GM06990 (cell line): ENCODE measurements around the gene VPS26A.

Experiments
- DNase-seq: peaks from one replicate; pipeline ENCODE4 v3.0.0-alpha.2; 2011; ENCODE audit not compliant: insufficient read length; ENCODE audit errors: extremely low read depth
- H3K27me3 ChIP-seq: replicated peaks from 2 replicates; pipeline ENCODE4 v1.6.0; 2011; ENCODE audit warnings: low read length; ENCODE audit not compliant: control insufficient read depth, insufficient read depth
- H3K36me3 ChIP-seq: 2 replicates; pipeline ENCODE4 v1.5.1; 2011; ENCODE audit warnings: low read length; ENCODE audit not compliant: control insufficient read depth, insufficient read depth
- H3K4me3 ChIP-seq: replicated peaks from 2 replicates; pipeline ENCODE4 v1.5.1; 2011; ENCODE audit warnings: low read depth, mild to moderate bottlenecking, control low read depth, low read length
- TF ChIP-seq, protein P1 (sequence below): IDR thresholded peaks from 2 replicates; pipeline ENCODE4 v1.5.1; 2011; ENCODE audit warnings: low read length, control low read depth, mild to moderate bottlenecking, inconsistent platforms; ENCODE audit not compliant: insufficient read depth, poor library complexity, severe bottlenecking

VPS26A gene

DNA sequence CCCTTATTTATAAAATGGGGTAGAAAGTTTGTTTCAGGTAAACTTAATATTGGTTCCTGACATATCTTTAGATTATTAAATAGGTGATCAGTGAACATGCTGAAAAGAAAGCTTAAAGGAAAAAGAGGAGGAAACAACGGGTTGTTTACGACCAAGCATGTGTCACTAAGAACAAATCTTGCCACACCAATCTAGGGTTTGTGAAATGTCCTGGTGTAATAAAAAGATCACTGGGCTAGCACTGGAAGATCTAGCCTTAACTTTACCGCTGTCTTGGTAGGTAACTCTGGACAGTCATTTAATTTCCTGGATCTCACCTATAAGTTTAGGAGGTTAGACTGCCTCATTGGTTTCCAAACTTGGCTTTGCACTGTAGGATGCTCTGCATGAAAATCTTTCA is 19.0 kb downstream of the VPS26A start:
- no peak for DNase-seq
- TF ChIP-seq, protein P1, sequence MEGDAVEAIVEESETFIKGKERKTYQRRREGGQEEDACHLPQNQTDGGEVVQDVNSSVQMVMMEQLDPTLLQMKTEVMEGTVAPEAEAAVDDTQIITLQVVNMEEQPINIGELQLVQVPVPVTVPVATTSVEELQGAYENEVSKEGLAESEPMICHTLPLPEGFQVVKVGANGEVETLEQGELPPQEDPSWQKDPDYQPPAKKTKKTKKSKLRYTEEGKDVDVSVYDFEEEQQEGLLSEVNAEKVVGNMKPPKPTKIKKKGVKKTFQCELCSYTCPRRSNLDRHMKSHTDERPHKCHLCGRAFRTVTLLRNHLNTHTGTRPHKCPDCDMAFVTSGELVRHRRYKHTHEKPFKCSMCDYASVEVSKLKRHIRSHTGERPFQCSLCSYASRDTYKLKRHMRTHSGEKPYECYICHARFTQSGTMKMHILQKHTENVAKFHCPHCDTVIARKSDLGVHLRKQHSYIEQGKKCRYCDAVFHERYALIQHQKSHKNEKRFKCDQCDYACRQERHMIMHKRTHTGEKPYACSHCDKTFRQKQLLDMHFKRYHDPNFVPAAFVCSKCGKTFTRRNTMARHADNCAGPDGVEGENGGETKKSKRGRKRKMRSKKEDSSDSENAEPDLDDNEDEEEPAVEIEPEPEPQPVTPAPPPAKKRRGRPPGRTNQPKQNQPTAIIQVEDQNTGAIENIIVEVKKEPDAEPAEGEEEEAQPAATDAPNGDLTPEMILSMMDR = no peak
- H3K4me3 ChIP-seq = no peak overlapping the region
- no peaks in the 10 kb centered on the region for H3K27me3 ChIP-seq
- H3K36me3 ChIP-seq = no peaks in the 10 kb centered on the region

DNA sequence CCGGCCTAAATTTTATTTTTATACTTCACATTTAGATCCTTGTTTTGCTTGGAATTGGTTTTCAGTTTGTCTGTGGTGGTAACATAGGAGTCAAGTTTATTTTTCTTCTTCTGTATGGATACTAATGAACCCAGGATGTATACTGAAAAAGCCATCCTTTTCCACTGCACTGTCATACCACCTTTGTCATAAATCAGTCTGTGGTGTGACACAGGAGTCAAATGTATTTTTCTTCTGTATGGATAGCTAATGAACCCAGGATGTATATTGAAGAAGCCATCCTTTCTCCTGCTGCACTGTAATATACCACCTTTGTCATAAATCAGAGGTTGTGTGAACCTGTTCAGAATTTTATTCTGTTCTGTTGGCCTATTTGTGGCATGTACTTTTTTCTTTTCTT is 21.4 kb downstream of the VPS26A start:
- Histone ChIP-seq H3K27me3 (no peaks in the 10 kb centered on the region), H3K4me3 (no peak overlapping the region), H3K36me3 (no peaks in the 10 kb centered on the region)
- DNase-seq = no peak
- TF ChIP-seq, protein P1 = no peak

DNA sequence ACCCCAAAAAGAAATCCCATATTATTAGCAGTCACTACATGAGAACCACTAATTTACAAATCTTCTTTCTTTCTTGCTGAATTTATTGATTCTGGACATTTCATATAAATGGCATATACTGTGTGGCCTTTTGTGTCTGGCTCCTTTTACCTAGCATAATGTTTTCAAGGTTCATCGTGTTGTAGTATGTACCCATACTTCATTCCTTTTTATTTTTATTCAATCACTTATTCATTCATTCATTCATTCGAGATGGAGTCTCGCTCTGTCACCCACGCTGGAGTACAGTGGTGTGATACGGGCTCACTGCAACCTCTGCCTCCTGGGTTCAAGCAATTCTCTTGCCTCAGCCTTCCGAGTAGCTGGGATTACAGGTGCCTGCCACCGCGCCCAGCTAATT is 21.9 kb downstream of the VPS26A start:
- H3K4me3 ChIP-seq = no peak overlapping the region
- no peak for DNase-seq
- TF ChIP-seq, protein P1 = no peak
- H3K36me3 ChIP-seq = no peaks in the 10 kb centered on the region
- no peaks in the 10 kb centered on the region for H3K27me3 ChIP-seq

DNA sequence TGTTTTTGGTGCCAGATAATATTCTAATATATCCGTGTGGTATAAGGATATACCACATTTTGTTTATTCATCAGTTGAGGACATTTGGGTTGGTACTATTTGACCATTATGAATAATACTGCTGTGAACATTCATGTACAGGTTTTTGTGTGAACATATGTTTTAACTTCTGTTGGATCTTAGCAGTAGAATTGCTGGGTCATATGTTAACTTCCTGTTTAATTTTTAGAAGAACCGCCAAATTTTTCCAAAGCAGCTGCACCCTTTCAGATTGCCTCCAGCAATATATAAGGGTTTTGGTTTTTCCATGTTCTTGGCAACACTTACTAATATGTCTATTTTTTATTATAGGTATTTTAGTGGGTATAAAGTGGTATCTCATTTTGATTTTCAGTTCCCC is 22.8 kb downstream of the VPS26A start:
- TF ChIP-seq, protein P1 = no peak
- Histone ChIP-seq H3K36me3 (no peaks in the 10 kb centered on the region), H3K27me3 (no peaks in the 10 kb centered on the region), H3K4me3 (no peak overlapping the region)
- DNase-seq = no peak

DNA sequence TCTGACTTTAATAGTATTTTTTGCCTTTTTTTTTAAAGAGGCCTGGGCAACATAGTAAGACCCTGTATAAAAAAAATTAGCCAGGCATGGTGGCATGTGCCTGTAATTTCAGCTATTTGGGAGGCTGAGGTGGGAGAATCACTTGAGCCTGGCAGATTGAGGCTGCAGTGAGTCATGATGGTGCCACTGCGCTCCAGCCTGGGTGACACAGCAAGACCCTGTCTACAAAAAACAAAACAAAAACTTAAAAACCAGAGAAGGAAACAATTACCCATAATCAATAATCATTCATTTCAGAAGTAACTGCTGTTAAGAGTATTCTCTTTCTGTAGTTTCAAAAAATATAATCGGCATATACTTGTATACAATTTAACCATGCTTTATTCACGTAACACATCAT is 28.0 kb downstream of the VPS26A start:
- no peak for DNase-seq
- H3K36me3 ChIP-seq = no peaks in the 10 kb centered on the region
- no peaks in the 10 kb centered on the region for H3K27me3 ChIP-seq
- H3K4me3 ChIP-seq = no peak overlapping the region
- TF ChIP-seq, protein P1 = no peak

DNA sequence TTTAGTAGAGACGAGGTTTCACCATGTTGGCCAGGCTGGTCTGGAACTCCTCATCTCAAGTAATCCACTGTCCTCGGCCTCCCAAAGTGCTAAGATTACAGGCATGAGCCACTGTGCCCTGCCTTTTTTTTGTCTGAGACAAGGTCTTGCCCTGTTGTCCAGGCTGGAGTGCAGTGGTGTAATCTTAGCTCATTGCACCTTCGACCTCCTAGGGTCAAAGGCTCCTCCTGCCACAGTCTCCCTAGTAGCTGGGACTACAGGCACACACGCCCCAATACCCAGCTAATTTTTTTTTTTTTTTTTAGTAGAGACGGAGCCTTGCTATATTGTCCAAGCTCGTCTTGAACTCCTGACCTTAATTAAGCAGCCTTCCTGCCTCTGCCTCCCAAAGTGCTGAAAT is 29.2 kb downstream of the VPS26A start:
- Histone ChIP-seq H3K4me3 (no peak overlapping the region), H3K27me3 (no peaks in the 10 kb centered on the region), H3K36me3 (no peaks in the 10 kb centered on the region)
- TF ChIP-seq, protein P1 = no peak
- DNase-seq = no peak
